Mesenchymal stem cell (in vitro differentiated cells and primary cell): Measurements from ENCODE around the gene CXorf49.
"Not testable (repeated sequence)": the region's sequence is repeated elsewhere in the genome, so short reads cannot be mapped to it uniquely, and the experiment has no call there.

ENCODE experiments used
- DNase-seq: peaks from one replicate; pipeline ENCODE4 v3.0.0-alpha.2; 2013
- H2AFZ ChIP-seq: one replicate; pipeline ENCODE4 v1.6.1; 2013; ENCODE audit warnings: low read depth, mild to moderate bottlenecking, control low read depth, inconsistent platforms, low read length, moderate library complexity
- H2AK5ac ChIP-seq: 2 replicates; pipeline ENCODE4 v1.6.1; 2013; ENCODE audit warnings: low read length, moderate library complexity, mild to moderate bottlenecking, inconsistent platforms; ENCODE audit not compliant: severe bottlenecking
- H2BK120ac ChIP-seq: one replicate; pipeline ENCODE4 v1.6.1; 2013; ENCODE audit warnings: low read depth, mild to moderate bottlenecking, inconsistent platforms, low read length, moderate library complexity
- H2BK12ac ChIP-seq, 2 experiments: one replicate each; pipeline ENCODE4 v1.6.1; 2013; ENCODE audit warnings: inconsistent platforms in 2 of 2, low read length in 2 of 2, mild to moderate bottlenecking in 2 of 2, moderate library complexity in 2 of 2, control low read depth in 1 of 2
- H2BK15ac ChIP-seq: one replicate; pipeline ENCODE4 v1.6.1; 2013; ENCODE audit warnings: mild to moderate bottlenecking, low read depth, inconsistent platforms; ENCODE audit not compliant: poor library complexity, severe bottlenecking
- H2BK5ac ChIP-seq: 2 replicates; pipeline ENCODE4 v1.6.1; 2013; ENCODE audit warnings: low read depth, mild to moderate bottlenecking, low read length, control low read depth, inconsistent platforms; ENCODE audit not compliant: poor library complexity, severe bottlenecking
- H3K14ac ChIP-seq, 2 experiments: one replicate each; pipeline ENCODE4 v1.6.1; 2013; ENCODE audit warnings: inconsistent platforms in 2 of 2, low read length in 2 of 2, control low read depth in 1 of 2, mild to moderate bottlenecking in 1 of 2, moderate library complexity in 1 of 2
- H3K18ac ChIP-seq, 2 experiments: one replicate each; pipeline ENCODE4 v1.6.1; 2013; ENCODE audit warnings: inconsistent platforms in 2 of 2, low read length in 2 of 2, control low read depth in 1 of 2, low read depth in 1 of 2, mild to moderate bottlenecking in 1 of 2
- H3K23ac ChIP-seq, 2 experiments: one replicate each; pipeline ENCODE4 v1.6.1; 2013; ENCODE audit warnings: inconsistent platforms in 2 of 2, low read length in 2 of 2, mild to moderate bottlenecking in 2 of 2, moderate library complexity in 2 of 2, control low read depth in 1 of 2
- H3K27ac ChIP-seq: 2 replicates; pipeline ENCODE4 v1.5.1; 2013; ENCODE audit warnings: mild to moderate bottlenecking, moderate library complexity, low read length, control low read depth, inconsistent platforms; ENCODE audit not compliant: poor library complexity, severe bottlenecking
- H3K27me3 ChIP-seq, 2 experiments: 2 replicates each; pipeline versions ENCODE4 v1.6.1 to v1.7.0; 2013; ENCODE audit warnings: low read length in 2 of 2, mild to moderate bottlenecking in 2 of 2, moderate library complexity in 2 of 2, control low read depth in 1 of 2, inconsistent platforms in 1 of 2; ENCODE audit not compliant: control insufficient read depth in 1 of 2, insufficient read depth in 1 of 2
- H3K36me3 ChIP-seq, 2 experiments: 2 replicates each; pipeline versions ENCODE4 v1.6.1 to v1.7.0; 2013; ENCODE audit warnings: low read length in 2 of 2, control low read depth in 1 of 2, inconsistent platforms in 1 of 2, low read depth in 1 of 2, mild to moderate bottlenecking in 1 of 2; ENCODE audit not compliant: insufficient read depth in 2 of 2, control insufficient read depth in 1 of 2
- H3K4ac ChIP-seq, 2 experiments: one replicate each; pipeline ENCODE4 v1.6.1; 2013; ENCODE audit warnings: inconsistent platforms in 2 of 2, low read length in 2 of 2, mild to moderate bottlenecking in 2 of 2, moderate library complexity in 2 of 2, control low read depth in 1 of 2, low read depth in 1 of 2
- H3K4me1 ChIP-seq: 2 replicates; pipeline ENCODE4 v1.6.1; 2013; ENCODE audit warnings: low read depth, low read length, control low read depth; ENCODE audit not compliant: control insufficient read depth, insufficient read depth
- H3K4me2 ChIP-seq: 2 replicates; pipeline ENCODE4 v1.6.1; 2013; ENCODE audit warnings: low read length, mild to moderate bottlenecking, inconsistent platforms; ENCODE audit not compliant: poor library complexity, severe bottlenecking
- H3K4me3 ChIP-seq, 2 experiments: 2 replicates each; pipeline versions ENCODE4 v1.5.1 to v1.7.0; 2013; ENCODE audit warnings: low read length in 2 of 2, mild to moderate bottlenecking in 2 of 2, control low read depth in 1 of 2, low read depth in 1 of 2; ENCODE audit not compliant: insufficient read depth in 1 of 2
- H3K79me1 ChIP-seq: replicated peaks from 2 replicates; pipeline ENCODE4 v1.6.1; 2013; ENCODE audit warnings: mild to moderate bottlenecking, control low read depth, low read length, inconsistent platforms; ENCODE audit not compliant: poor library complexity, severe bottlenecking
- H3K9ac ChIP-seq: 2 replicates; pipeline ENCODE4 v1.7.0; 2013; ENCODE audit warnings: mild to moderate bottlenecking, low read length, moderate library complexity
- H3K9me3 ChIP-seq: 2 replicates; pipeline ENCODE4 v1.7.0; 2013; ENCODE audit warnings: mild to moderate bottlenecking, low read length; ENCODE audit not compliant: control insufficient read depth
- H4K8ac ChIP-seq: one replicate; pipeline ENCODE4 v1.6.1; 2013; ENCODE audit warnings: inconsistent platforms, mild to moderate bottlenecking, low read length, moderate library complexity
- H4K91ac ChIP-seq: one replicate; pipeline ENCODE4 v1.6.1; 2013; ENCODE audit warnings: mild to moderate bottlenecking, low read length, inconsistent platforms
- WGBS: methylation state at CpG from one replicate; pipeline ENCODE4 v1.1.7; 2013; ENCODE audit warnings: mixed read lengths; 5-methylcytosine and 5-hydroxymethylcytosine counted together

The CXorf49 gene

GRCh38 chrX:71679575-71680207 lies 38.4 kb downstream of the CXorf49 start:
- H2AFZ ChIP-seq, result no peak overlapping the region
- H3K4me2 ChIP-seq, result no peak overlapping the region
- no peak overlapping the region for H2BK15ac ChIP-seq
- no peaks in the 10 kb centered on the region for H3K36me3 ChIP-seq
- H3K4me1 ChIP-seq, result no peaks in the 10 kb centered on the region
- H3K4me3 ChIP-seq, result no peak overlapping the region
- H3K9ac ChIP-seq, result no peak overlapping the region
- WGBS, result 88% methylated on average over 4 of the region's 4 CpGs
- H3K79me1 ChIP-seq, result no peaks in the 10 kb centered on the region
- DNase-seq, result no peak
- no peak overlapping the region for H2BK120ac ChIP-seq
- H3K27ac ChIP-seq, result no peak overlapping the region
- H3K18ac ChIP-seq, result no peak overlapping the region
- H2AK5ac ChIP-seq, result no peak overlapping the region
- peaks cover 0 to 26% of the 10 kb centered on the region in 2 experiments for H3K27me3 ChIP-seq
- no peak overlapping the region for H3K14ac ChIP-seq
- H3K23ac ChIP-seq, result no peak overlapping the region
- H2BK5ac ChIP-seq, result no peak overlapping the region
- peaks cover 4% of the 10 kb centered on the region for H3K9me3 ChIP-seq
- H3K4ac ChIP-seq, result no peak overlapping the region
- H4K91ac ChIP-seq, result no peak overlapping the region
- no peak overlapping the region for H2BK12ac ChIP-seq
- H4K8ac ChIP-seq, result no peak overlapping the region

GRCh38 chrX:71677195-71677594 lies 40.9 kb downstream of the CXorf49 start:
- H2AFZ ChIP-seq, H3K14ac ChIP-seq, H4K8ac ChIP-seq, H3K27ac ChIP-seq, H2AK5ac ChIP-seq, H3K36me3 ChIP-seq, H2BK120ac ChIP-seq, H3K9me3 ChIP-seq, H2BK5ac ChIP-seq, H4K91ac ChIP-seq, H3K9ac ChIP-seq, H3K4ac ChIP-seq, H3K79me1 ChIP-seq, H2BK15ac ChIP-seq, H3K4me3 ChIP-seq, DNase-seq, H2BK12ac ChIP-seq, H3K4me2 ChIP-seq, H3K23ac ChIP-seq, H3K18ac ChIP-seq, H3K4me1 ChIP-seq: not testable (repeated sequence)
- 95% methylated on average over 2 of the region's 6 CpGs for WGBS
- H3K27me3 ChIP-seq, result peaks cover 0 to 26% of the 10 kb centered on the region in 2 experiments

GRCh38 chrX:71676068-71676795 lies 41.9 kb downstream of the CXorf49 start:
- not testable (repeated sequence) for H4K8ac ChIP-seq, H3K18ac ChIP-seq, H2BK15ac ChIP-seq, H3K4me2 ChIP-seq, H3K9ac ChIP-seq, H3K79me1 ChIP-seq, H2BK12ac ChIP-seq, H3K4ac ChIP-seq, H2BK120ac ChIP-seq, H3K23ac ChIP-seq, H3K4me1 ChIP-seq, H4K91ac ChIP-seq, DNase-seq, H2BK5ac ChIP-seq, H3K9me3 ChIP-seq, H3K36me3 ChIP-seq, H3K4me3 ChIP-seq, H2AFZ ChIP-seq, H3K14ac ChIP-seq, H2AK5ac ChIP-seq, H3K27ac ChIP-seq
- WGBS, result 88% methylated on average over 23 of the region's 43 CpGs
- peaks cover 0 to 33% of the 10 kb centered on the region in 2 experiments for H3K27me3 ChIP-seq

GRCh38 chrX:71675636-71676035 lies 42.4 kb downstream of the CXorf49 start:
- peaks cover 0 to 34% of the 10 kb centered on the region in 2 experiments for H3K27me3 ChIP-seq
- H3K23ac ChIP-seq, H2AK5ac ChIP-seq, H3K36me3 ChIP-seq, H3K18ac ChIP-seq, H2BK15ac ChIP-seq, H2AFZ ChIP-seq, H2BK120ac ChIP-seq, H3K9me3 ChIP-seq, H3K4ac ChIP-seq, H3K9ac ChIP-seq, H4K8ac ChIP-seq, DNase-seq, H3K79me1 ChIP-seq, H4K91ac ChIP-seq, H2BK5ac ChIP-seq, H2BK12ac ChIP-seq, H3K4me2 ChIP-seq, H3K14ac ChIP-seq, H3K4me1 ChIP-seq, H3K27ac ChIP-seq, H3K4me3 ChIP-seq: not testable (repeated sequence)
- 95% methylated on average over 14 of the region's 23 CpGs for WGBS
